DMS114 treated with DMSO at 0.1 percent for 48 hours (cell line): ENCODE results near the gene EPHB6.
A peak's percentile ranks its signal among the peaks of the same experiment; 100 is the strongest.

Source experiments
- DNase-seq: peaks from one replicate; lab custom pipeline; 2025; ENCODE audit not compliant: unreplicated experiment; lab: John Stamatoyannopoulos, UW

Gene EPHB6

GRCh38 chr7:142854372-142855113, at the start of gene EPHB6:
Gene EPHB6 (plus strand): TSS chr7:142855076. CDS start chr7:142863228, 8,152 bp downstream.
- DNase-seq = peak; percentile 9

GRCh38 chr7:142805350-142806021, 49.4 kb upstream of the EPHB6 start:
- DNase-seq = no peak

- no peak for DNase-seq
Observed at GRCh38 chr7:142806022-142806356, 48.9 kb upstream of the EPHB6 start.

GRCh38 chr7:142806957-142807356, 47.9 kb upstream of the EPHB6 start:
- DNase-seq = no peak

- no peak for DNase-seq
Observed at GRCh38 chr7:142807855-142808460, 46.9 kb upstream of the EPHB6 start.

GRCh38 chr7:142808461-142808801, 46.4 kb upstream of the EPHB6 start:
- DNase-seq = no peak

- no peak for DNase-seq
Observed at GRCh38 chr7:142808802-142809583, 45.9 kb upstream of the EPHB6 start.

GRCh38 chr7:142809671-142810070, 45.2 kb upstream of the EPHB6 start:
- DNase-seq = no peak

GRCh38 chr7:142811154-142811737, 43.6 kb upstream of the EPHB6 start:
- DNase-seq = peak; percentile 63

- no peak for DNase-seq
Observed at GRCh38 chr7:142812437-142813215, 42.2 kb upstream of the EPHB6 start.

GRCh38 chr7:142813226-142813625, 41.6 kb upstream of the EPHB6 start:
- no peak for DNase-seq

- no peak for DNase-seq
Observed at GRCh38 chr7:142813699-142814098, 41.2 kb upstream of the EPHB6 start.

GRCh38 chr7:142814451-142814850, 40.4 kb upstream of the EPHB6 start:
- DNase-seq = no peak

GRCh38 chr7:142815134-142815533, 39.7 kb upstream of the EPHB6 start:
- DNase-seq = no peak

GRCh38 chr7:142817506-142817905, 37.4 kb upstream of the EPHB6 start:
- DNase-seq = no peak

- no peak for DNase-seq
Observed at GRCh38 chr7:142819530-142819929, 35.3 kb upstream of the EPHB6 start.

- no peak for DNase-seq
Observed at GRCh38 chr7:142822714-142823113, 32.2 kb upstream of the EPHB6 start.

GRCh38 chr7:142827951-142828500, 26.9 kb upstream of the EPHB6 start:
- no peak for DNase-seq

GRCh38 chr7:142832417-142832816, 22.5 kb upstream of the EPHB6 start:
- no peak for DNase-seq
